ENCODE measurements around the gene ARMC6. TPM values are rescaled to one million over a fixed set of nuclear protein-coding genes. Genes with fewer than 3 reads are reported as not detected.

Gene ARMC6
- total RNA-seq, 6 experiments from 2014 or later = 19.3 to 64.8 (median 41.4) TPM

DNA sequence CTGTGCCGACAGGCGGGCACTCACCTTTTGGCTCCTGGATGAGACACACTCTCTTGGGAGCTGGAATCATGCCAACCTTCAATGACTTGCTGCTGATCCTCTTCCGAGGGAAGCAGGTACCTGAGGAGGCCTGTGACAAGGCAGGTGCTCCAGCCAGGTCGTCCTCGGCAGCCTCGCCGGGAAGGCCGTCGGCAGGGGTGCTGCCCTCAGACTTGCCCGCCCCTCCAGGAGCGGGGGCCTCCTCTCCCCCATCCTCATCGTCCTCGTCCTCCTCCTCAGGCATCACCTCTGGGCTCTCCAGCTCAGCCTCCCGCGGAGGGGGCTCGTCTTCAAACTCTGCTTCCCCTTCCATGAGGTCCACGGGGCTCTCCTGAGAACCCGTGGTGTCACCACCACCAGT is 29.3 kb upstream of the ARMC6 start:
- H3K27ac ChIP-seq = no peak overlapping the region
- DNase-seq (no peak), ATAC-seq (no peak)
- H3K27me3 ChIP-seq = no peaks in the 10 kb centered on the region
- intact Hi-C loops (cut with DNase I) = no loop called here
- WGBS (ENCODE audit: insufficient coverage, low coverage, low lambda C conversion rate, missing lambda C conversion rate) = 79% methylated on average over 5 of the region's 18 CpGs
- TF ChIP-seq POLR2A (IDR thresholded peaks at IDR 0.05) = no peak
- TF ChIP-seq, protein P1, sequence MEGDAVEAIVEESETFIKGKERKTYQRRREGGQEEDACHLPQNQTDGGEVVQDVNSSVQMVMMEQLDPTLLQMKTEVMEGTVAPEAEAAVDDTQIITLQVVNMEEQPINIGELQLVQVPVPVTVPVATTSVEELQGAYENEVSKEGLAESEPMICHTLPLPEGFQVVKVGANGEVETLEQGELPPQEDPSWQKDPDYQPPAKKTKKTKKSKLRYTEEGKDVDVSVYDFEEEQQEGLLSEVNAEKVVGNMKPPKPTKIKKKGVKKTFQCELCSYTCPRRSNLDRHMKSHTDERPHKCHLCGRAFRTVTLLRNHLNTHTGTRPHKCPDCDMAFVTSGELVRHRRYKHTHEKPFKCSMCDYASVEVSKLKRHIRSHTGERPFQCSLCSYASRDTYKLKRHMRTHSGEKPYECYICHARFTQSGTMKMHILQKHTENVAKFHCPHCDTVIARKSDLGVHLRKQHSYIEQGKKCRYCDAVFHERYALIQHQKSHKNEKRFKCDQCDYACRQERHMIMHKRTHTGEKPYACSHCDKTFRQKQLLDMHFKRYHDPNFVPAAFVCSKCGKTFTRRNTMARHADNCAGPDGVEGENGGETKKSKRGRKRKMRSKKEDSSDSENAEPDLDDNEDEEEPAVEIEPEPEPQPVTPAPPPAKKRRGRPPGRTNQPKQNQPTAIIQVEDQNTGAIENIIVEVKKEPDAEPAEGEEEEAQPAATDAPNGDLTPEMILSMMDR (IDR thresholded peaks at IDR 0.05) = no peak
- H3K4me3 ChIP-seq = no peak overlapping the region
- no peaks in the 10 kb centered on the region for H3K4me1 ChIP-seq
- H3K9me3 ChIP-seq = no peaks in the 10 kb centered on the region
- peaks cover 0 to 49% (median 19%) of the 10 kb centered on the region in 4 donors for H3K36me3 ChIP-seq

DNA sequence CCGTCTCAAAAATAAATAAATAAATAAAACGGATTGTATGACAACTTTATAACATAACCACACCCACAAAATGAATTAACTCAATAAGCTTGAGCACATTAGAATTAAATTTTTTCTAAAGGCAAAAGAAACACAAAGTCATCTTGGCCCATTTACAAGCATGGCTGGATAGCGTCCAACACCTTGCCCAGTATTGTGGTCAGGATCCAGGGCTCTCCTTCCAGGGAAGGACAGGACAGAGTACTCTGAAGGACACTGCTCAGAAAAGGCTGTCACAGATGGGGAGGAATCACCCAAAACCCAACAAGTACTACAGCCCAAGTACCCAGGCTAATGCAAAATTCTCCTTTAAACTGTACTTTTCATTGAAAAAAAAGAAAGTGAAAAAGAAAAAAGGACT is 27.2 kb upstream of the ARMC6 start:
- no peaks in the 10 kb centered on the region for H3K27me3 ChIP-seq
- no peak for ATAC-seq
- no peak overlapping the region for H3K27ac ChIP-seq
- H3K4me1 ChIP-seq = no peaks in the 10 kb centered on the region
- no peak overlapping the region for H3K4me3 ChIP-seq
- peaks cover 0 to 69% (median 29%) of the 10 kb centered on the region in 4 donors for H3K36me3 ChIP-seq
- DNase-seq = no peak
- 89% methylated on average over 3 of the region's 3 CpGs for WGBS (ENCODE audit: insufficient coverage, low coverage, low lambda C conversion rate, missing lambda C conversion rate)
- intact Hi-C loops (cut with DNase I) = no loop called here
- H3K9me3 ChIP-seq = no peaks in the 10 kb centered on the region
- TF ChIP-seq, protein P1 (IDR thresholded peaks at IDR 0.05) = no peak
- no peak for TF ChIP-seq POLR2A (IDR thresholded peaks at IDR 0.05)

DNA sequence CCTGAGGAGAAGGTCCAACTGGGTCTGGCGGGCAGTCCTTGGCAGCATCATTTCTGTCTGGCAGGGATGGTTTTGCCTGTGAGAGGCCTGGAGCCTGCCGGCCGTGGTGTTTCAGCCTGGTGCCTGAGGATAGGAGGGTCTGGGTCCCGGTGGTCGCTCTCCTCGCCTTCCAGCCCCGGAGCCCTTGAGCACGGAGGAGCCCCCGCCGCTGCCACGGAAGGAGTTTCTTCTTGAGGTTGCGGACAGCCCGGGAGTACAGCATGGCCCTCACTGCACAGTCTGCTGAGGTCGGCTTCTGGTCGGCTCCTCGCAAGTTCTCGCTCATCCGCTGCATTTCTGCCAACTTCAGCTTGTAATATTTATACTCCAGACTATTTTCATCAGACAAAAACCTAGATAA is 23.5 kb upstream of the ARMC6 start:
- Histone ChIP-seq H3K4me1 (no peaks in the 10 kb centered on the region), H3K27me3 (no peaks in the 10 kb centered on the region), H3K36me3 (peaks cover 0 to 66% (median 33%) of the 10 kb centered on the region in 4 donors), H3K27ac (no peak overlapping the region), H3K9me3 (no peaks in the 10 kb centered on the region), H3K4me3 (no peak overlapping the region)
- intact Hi-C loops (cut with DNase I) = no loop called here
- DNase-seq = no peak
- TF ChIP-seq, protein P1 (IDR thresholded peaks at IDR 0.05) = no peak
- TF ChIP-seq POLR2A (IDR thresholded peaks at IDR 0.05) = no peak
- no peak for ATAC-seq
- 91% methylated on average over 4 of the region's 18 CpGs for WGBS (ENCODE audit: insufficient coverage, low coverage, low lambda C conversion rate, missing lambda C conversion rate)

DNA sequence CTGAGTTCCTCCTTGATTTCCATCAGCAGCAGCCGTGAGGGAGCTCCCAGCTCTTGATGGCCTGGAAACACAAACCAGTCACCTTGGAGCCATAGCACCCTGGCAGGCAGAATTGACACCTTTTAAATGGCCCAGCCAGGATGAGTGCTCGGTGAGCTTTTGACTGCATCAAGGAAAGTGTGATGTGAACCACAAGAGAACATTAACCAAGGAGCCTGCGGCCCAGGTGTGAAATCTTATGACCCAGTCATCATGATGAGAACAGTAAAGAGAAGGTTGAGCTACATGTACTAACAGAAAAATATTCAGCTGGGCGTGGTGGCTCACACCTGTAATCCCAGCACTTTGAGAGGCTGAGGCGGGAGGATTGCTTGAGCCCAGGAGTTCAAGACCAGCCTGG is 22.9 kb upstream of the ARMC6 start:
- no peaks in the 10 kb centered on the region for H3K27me3 ChIP-seq
- no peak for DNase-seq
- no peaks in the 10 kb centered on the region for H3K9me3 ChIP-seq
- peaks cover 0 to 66% (median 33%) of the 10 kb centered on the region in 4 donors for H3K36me3 ChIP-seq
- H3K27ac ChIP-seq = no peak overlapping the region
- WGBS (ENCODE audit: insufficient coverage, low coverage, low lambda C conversion rate, missing lambda C conversion rate) = 96% methylated on average over 3 of the region's 5 CpGs
- no peak overlapping the region for H3K4me3 ChIP-seq
- ATAC-seq = no peak
- intact Hi-C loops (cut with DNase I) = no loop called here
- TF ChIP-seq, protein P1 (IDR thresholded peaks at IDR 0.05) = no peak
- no peak for TF ChIP-seq POLR2A (IDR thresholded peaks at IDR 0.05)
- H3K4me1 ChIP-seq = no peaks in the 10 kb centered on the region

DNA sequence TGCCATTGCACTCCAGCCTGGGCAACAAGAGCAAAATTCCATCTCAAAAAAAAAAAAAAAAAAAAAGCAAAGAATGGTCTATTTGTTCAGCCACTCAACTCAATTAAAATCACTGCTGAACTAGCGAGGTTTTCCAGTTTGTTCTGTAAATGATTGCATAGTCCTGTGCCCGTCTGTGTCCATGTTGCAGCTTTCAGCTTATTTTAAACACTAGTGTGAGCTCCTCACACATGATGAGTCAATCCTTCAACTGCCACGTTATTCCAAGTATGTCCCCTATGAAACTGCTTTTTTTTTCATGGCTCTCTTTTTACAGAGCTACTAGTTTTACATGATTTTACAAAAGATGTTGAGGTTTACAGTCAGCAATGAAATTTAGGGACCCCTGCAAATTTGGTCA is 12.3 kb upstream of the ARMC6 start:
- intact Hi-C loops (cut with DNase I) = no loop called here
- TF ChIP-seq, protein P1 (IDR thresholded peaks at IDR 0.05) = no peak
- no peak for TF ChIP-seq POLR2A (IDR thresholded peaks at IDR 0.05)
- ATAC-seq = peak; percentile 41 to 83 (median 66)
- Histone ChIP-seq H3K27me3 (no peaks in the 10 kb centered on the region), H3K4me3 (no peak overlapping the region), H3K4me1 (peaks cover 0 to 18% (median 2%) of the 10 kb centered on the region in 4 donors), H3K9me3 (no peaks in the 10 kb centered on the region), H3K36me3 (peaks cover 0 to 62% (median 30%) of the 10 kb centered on the region in 4 donors), H3K27ac (no peak overlapping the region)
- WGBS (ENCODE audit: insufficient coverage, low coverage, low lambda C conversion rate, missing lambda C conversion rate) = 14% methylated on average over 3 of the region's 3 CpGs
- no peak for DNase-seq
